Fibroblast of lung (primary cell): ENCODE data around the gene EML4. TPM values are rescaled to one million over a fixed set of nuclear protein-coding genes. Genes with fewer than 3 reads are reported as not detected.

Experiments
- DNase-seq, 2 donors: peaks; one replicate each; pipeline versions ENCODE4 v3.0.0 to v3.0.0-alpha.2; 2010; ENCODE audit warnings: low read depth in 2 of 2
- H2AFZ ChIP-seq: 2 replicates; pipeline ENCODE4 v1.5.1; 2012; ENCODE audit warnings: low read length, control low read depth, inconsistent platforms
- H3K27ac ChIP-seq: 2 replicates; pipeline ENCODE4 v1.5.1; 2011; ENCODE audit warnings: low read length, control low read depth; ENCODE audit not compliant: insufficient read depth
- H3K27me3 ChIP-seq: 2 replicates; pipeline ENCODE4 v1.5.1; 2011; ENCODE audit warnings: mild to moderate bottlenecking, low read length; ENCODE audit not compliant: control insufficient read depth, insufficient read depth
- H3K36me3 ChIP-seq: 2 replicates; pipeline ENCODE4 v1.5.1; 2011; ENCODE audit warnings: low read length; ENCODE audit not compliant: control insufficient read depth, insufficient read depth
- H3K4me1 ChIP-seq: 2 replicates; pipeline ENCODE4 v1.5.1; 2011; ENCODE audit warnings: low read length; ENCODE audit not compliant: control insufficient read depth, insufficient read depth; ENCODE audit errors: extremely low read depth
- H3K4me2 ChIP-seq: 2 replicates; pipeline ENCODE4 v1.5.1; 2011; ENCODE audit warnings: low read length, control low read depth; ENCODE audit not compliant: insufficient read depth; ENCODE audit errors: extremely low read depth
- H3K4me3 ChIP-seq, 4 experiments: fragments of 200-600 bp in 1 of 4; sonication (generic) in 1 of 4; replicated peaks in 1 of 4; 2 replicates each; pipeline ENCODE4 v1.5.1; 2011 to 2016; ENCODE audit warnings: low read length in 4 of 4, low read depth in 3 of 4, mild to moderate bottlenecking in 3 of 4, control low read depth in 2 of 4, inconsistent platforms in 1 of 4, mixed read lengths in 1 of 4; ENCODE audit not compliant: insufficient read depth in 1 of 4; ENCODE audit errors: control extremely low read depth in 1 of 4
- H3K79me2 ChIP-seq: 2 replicates; pipeline ENCODE4 v1.5.1; 2012; ENCODE audit warnings: mild to moderate bottlenecking, low read length, inconsistent platforms; ENCODE audit not compliant: control insufficient read depth, insufficient read depth
- H3K9ac ChIP-seq: 2 replicates; pipeline ENCODE4 v1.5.1; 2011; ENCODE audit warnings: mild to moderate bottlenecking, low read length, control low read depth; ENCODE audit not compliant: insufficient read depth
- H3K9me3 ChIP-seq: 2 replicates; pipeline ENCODE4 v1.5.1; 2012; ENCODE audit warnings: low read depth, low read length; ENCODE audit not compliant: control insufficient read depth, insufficient read depth
- H4K20me1 ChIP-seq: 2 replicates; pipeline ENCODE4 v1.5.1; 2011; ENCODE audit warnings: low read length; ENCODE audit not compliant: control insufficient read depth, insufficient read depth; ENCODE audit errors: extremely low read depth
- EZH2 ChIP-seq: IDR thresholded peaks from 2 replicates; pipeline ENCODE4 v1.5.1; 2012; ENCODE audit warnings: low read length, control low read depth, mild to moderate bottlenecking; ENCODE audit errors: missing control alignments
- polyA plus RNA-seq, 2 donors: library from polyadenylated mRNA; depleted of rRNA in 1 of 2; stranded (reverse) in 1 of 2; unstranded in 1 of 2; fragments of >200 nt; gene quantifications; 2 replicates each; pipeline ENCODE4 v1.2.1, GENCODE V29; 2011 to 2012; ENCODE audit warnings: missing spikeins in 1 of 2
- total RNA-seq: library from RNA; depleted of rRNA; stranded (reverse); fragments of >200 nt; gene quantifications from 2 replicates; pipeline ENCODE4 v1.2.1, GENCODE V29; 2014
- TF ChIP-seq, protein P1 (sequence below), 2 donors: IDR thresholded peaks in 1 of 2; conservative IDR thresholded peaks in 1 of 2; 1 replicate in 1 of 2; 2 replicates in 1 of 2; pipeline ENCODE4 v1.5.1; 2011 to 2012; ENCODE audit warnings: low read length in 2 of 2, control low read depth in 1 of 2, inconsistent platforms in 1 of 2, low read depth in 1 of 2, mild to moderate bottlenecking in 1 of 2

EML4 gene
- total and polyA plus RNA-seq, 2 donors (not counting 1 experiment from before 2014, with no cell fraction given) = 49.5 to 62.7 TPM

DNA sequence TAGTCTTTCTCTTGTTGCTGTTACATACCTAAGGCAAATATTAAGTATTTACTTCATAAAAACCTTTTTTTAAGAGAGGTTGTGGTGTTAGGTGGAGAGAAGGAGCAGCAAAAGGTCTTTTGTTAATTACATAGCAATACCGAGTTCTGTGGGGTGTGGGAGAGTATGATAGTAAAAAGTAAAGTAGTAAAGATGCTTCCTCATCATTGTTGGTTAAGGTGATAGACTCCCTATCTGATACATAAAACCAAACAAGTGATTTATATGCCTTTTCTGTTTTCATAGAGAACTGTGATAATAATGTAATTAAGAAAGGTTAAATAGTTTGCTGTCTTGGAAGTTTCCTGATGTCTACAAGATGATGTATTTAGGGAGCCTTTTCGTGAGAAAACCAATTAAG is 75.4 kb downstream of the EML4 start:
- H3K27me3 ChIP-seq = no peaks in the 10 kb centered on the region
- no peaks in the 10 kb centered on the region for H3K36me3 ChIP-seq
- H3K79me2 ChIP-seq = peaks cover 13% of the 10 kb centered on the region
- no peak overlapping the region for H3K4me2 ChIP-seq
- H3K4me1 ChIP-seq = no peaks in the 10 kb centered on the region
- H3K9me3 ChIP-seq = no peaks in the 10 kb centered on the region
- no peak for DNase-seq
- H3K27ac ChIP-seq = no peak overlapping the region
- no peak overlapping the region for H3K9ac ChIP-seq
- no peaks in the 10 kb centered on the region for H4K20me1 ChIP-seq
- TF ChIP-seq, protein P1, sequence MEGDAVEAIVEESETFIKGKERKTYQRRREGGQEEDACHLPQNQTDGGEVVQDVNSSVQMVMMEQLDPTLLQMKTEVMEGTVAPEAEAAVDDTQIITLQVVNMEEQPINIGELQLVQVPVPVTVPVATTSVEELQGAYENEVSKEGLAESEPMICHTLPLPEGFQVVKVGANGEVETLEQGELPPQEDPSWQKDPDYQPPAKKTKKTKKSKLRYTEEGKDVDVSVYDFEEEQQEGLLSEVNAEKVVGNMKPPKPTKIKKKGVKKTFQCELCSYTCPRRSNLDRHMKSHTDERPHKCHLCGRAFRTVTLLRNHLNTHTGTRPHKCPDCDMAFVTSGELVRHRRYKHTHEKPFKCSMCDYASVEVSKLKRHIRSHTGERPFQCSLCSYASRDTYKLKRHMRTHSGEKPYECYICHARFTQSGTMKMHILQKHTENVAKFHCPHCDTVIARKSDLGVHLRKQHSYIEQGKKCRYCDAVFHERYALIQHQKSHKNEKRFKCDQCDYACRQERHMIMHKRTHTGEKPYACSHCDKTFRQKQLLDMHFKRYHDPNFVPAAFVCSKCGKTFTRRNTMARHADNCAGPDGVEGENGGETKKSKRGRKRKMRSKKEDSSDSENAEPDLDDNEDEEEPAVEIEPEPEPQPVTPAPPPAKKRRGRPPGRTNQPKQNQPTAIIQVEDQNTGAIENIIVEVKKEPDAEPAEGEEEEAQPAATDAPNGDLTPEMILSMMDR (conservative IDR thresholded peaks at IDR 0.05 in 1 of 2, IDR thresholded peaks at IDR 0.05 in 1 of 2; ENCODE audit: low read depth in 1 of 2, low read length in 2 of 2) = no peak
- no peak for TF ChIP-seq EZH2
- H2AFZ ChIP-seq = no peak overlapping the region
- no peak overlapping the region for H3K4me3 ChIP-seq

DNA sequence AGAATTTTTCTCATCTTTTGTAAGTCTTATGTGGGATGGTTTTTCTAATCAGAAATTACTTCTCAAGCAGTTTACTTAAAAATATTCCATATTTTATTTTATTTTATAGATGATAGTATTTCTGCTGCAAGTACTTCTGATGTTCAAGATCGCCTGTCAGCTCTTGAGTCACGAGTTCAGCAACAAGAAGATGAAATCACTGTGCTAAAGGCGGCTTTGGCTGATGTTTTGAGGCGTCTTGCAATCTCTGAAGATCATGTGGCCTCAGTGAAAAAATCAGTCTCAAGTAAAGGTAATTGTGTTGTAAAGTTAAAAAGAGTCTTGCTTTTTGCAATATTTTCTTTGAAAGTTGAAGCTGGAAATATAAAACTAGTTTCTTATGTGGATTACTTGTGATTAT is 76.2 kb downstream of the EML4 start:
- H3K4me3 ChIP-seq = no peak overlapping the region
- no peaks in the 10 kb centered on the region for H3K9me3 ChIP-seq
- TF ChIP-seq, protein P1 (conservative IDR thresholded peaks at IDR 0.05 in 1 of 2, IDR thresholded peaks at IDR 0.05 in 1 of 2; ENCODE audit: low read depth in 1 of 2, low read length in 2 of 2) = no peak
- TF ChIP-seq EZH2 = no peak
- DNase-seq = no peak
- H3K79me2 ChIP-seq = peaks cover 11% of the 10 kb centered on the region
- no peak overlapping the region for H3K4me2 ChIP-seq
- H3K27ac ChIP-seq = no peak overlapping the region
- H3K4me1 ChIP-seq = no peaks in the 10 kb centered on the region
- H2AFZ ChIP-seq = no peak overlapping the region
- H3K27me3 ChIP-seq = no peaks in the 10 kb centered on the region
- no peaks in the 10 kb centered on the region for H3K36me3 ChIP-seq
- H3K9ac ChIP-seq = no peak overlapping the region
- H4K20me1 ChIP-seq = no peaks in the 10 kb centered on the region

DNA sequence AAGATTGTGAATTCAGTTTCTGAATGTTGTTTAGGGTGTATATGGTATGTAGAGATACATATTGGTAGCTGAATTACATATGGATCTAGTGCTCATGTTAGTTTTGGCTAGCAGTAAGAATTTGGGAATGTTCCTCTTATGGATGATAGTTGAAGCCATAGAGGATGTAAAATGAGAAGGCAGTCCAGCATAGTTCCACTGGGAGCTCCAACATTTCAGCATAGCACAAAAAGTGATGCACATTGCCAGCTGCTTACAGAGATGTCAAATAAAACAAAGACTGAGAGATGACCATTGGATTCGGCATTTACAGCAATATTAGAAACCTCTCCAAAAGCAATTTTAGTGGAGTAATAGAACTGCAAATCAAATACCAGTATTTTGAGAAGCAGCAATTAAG is 77.4 kb downstream of the EML4 start:
- Histone ChIP-seq H3K9ac (no peak overlapping the region), H3K27ac (no peak overlapping the region), H3K4me1 (no peaks in the 10 kb centered on the region), H3K36me3 (no peaks in the 10 kb centered on the region), H4K20me1 (no peaks in the 10 kb centered on the region), H3K9me3 (no peaks in the 10 kb centered on the region), H3K27me3 (no peaks in the 10 kb centered on the region), H3K79me2 (peaks cover 10% of the 10 kb centered on the region), H2AFZ (no peak overlapping the region), H3K4me3 (no peak overlapping the region), H3K4me2 (no peak overlapping the region)
- no peak for TF ChIP-seq EZH2
- TF ChIP-seq, protein P1 (conservative IDR thresholded peaks at IDR 0.05 in 1 of 2, IDR thresholded peaks at IDR 0.05 in 1 of 2; ENCODE audit: low read depth in 1 of 2, low read length in 2 of 2) = no peak
- DNase-seq = no peak
